ENCODE measurements around the gene CREBBP. TPM values are rescaled to one million over a fixed set of nuclear protein-coding genes. Genes with fewer than 3 reads are reported as not detected.

Gene CREBBP
- total and polyA plus RNA-seq, 2 donors (not counting 3 experiments of a cell fraction or from before 2014, with no cell fraction given), result 13.8 to 72.7 TPM

DNA sequence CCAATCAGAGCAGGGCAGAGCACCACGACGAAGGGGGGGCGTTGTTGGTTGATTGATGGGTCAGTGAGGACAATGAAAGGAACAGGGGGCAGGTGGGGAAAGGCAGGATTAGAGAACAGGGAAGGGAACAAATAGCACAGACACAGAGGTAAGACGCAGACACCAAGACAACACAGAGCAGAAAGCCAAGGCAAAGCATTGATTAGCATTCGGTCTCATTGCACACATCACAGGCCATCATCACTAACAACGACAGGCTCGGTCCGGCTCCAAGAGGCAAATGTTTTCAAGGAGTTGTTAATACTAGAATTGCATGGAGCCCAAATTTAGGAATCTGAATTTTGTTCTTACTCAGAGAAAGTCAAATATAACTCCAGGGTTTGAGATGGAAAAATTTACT, 128.6 kb downstream of the CREBBP start:
- FAIRE-seq (no peak), DNase-seq (ENCODE audit: low read depth, low spot score) (no peak)
- Histone ChIP-seq H3K36me3 (ENCODE audit: control insufficient read depth in 2 of 2, extremely low read depth in 1 of 2, insufficient read depth in 2 of 2, low read length in 2 of 2) (peaks cover 11 to 16% of the 10 kb centered on the region in 2 experiments), H3K9me1 (replicated peaks; ENCODE audit: control insufficient read depth, extremely low read depth, insufficient read depth, low read length) (no peaks in the 10 kb centered on the region), H3K4me1 (ENCODE audit: control insufficient read depth, extremely low read depth, insufficient read depth, low read length) (no peaks in the 10 kb centered on the region), H3K9ac (replicated peaks; ENCODE audit: extremely low read depth, insufficient read depth, low read length) (no peak overlapping the region), H3K9me3 (replicated peaks; ENCODE audit: control insufficient read depth, insufficient read depth, low read length) (no peaks in the 10 kb centered on the region), H3K4me3 (replicated peaks in 1 of 3; ENCODE audit: insufficient read depth in 1 of 3, low read depth in 1 of 3, low read length in 3 of 3) (no peak overlapping the region), H3K27me3 (ENCODE audit: control insufficient read depth in 2 of 2, insufficient read depth in 2 of 2, low read length in 2 of 2) (no peaks in the 10 kb centered on the region), H4K20me1 (replicated peaks; ENCODE audit: control insufficient read depth, extremely low read depth, insufficient read depth, low read length) (no peaks in the 10 kb centered on the region), H3K27ac (ENCODE audit: insufficient read depth, low read depth, low read length) (no peak overlapping the region), H3K4me2 (ENCODE audit: insufficient read depth, low read length) (no peak overlapping the region), H2AFZ (ENCODE audit: low read depth, low read length) (no peak overlapping the region), H3K79me2 (ENCODE audit: control insufficient read depth, insufficient read depth, low read length) (no peaks in the 10 kb centered on the region)
- TF ChIP-seq, protein P1, sequence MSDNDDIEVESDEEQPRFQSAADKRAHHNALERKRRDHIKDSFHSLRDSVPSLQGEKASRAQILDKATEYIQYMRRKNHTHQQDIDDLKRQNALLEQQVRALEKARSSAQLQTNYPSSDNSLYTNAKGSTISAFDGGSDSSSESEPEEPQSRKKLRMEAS (IDR thresholded peaks at IDR 0.05; ENCODE audit: insufficient read depth, insufficient read length), result no peak
- TF ChIP-seq JUN (IDR thresholded peaks at IDR 0.05; ENCODE audit: borderline replicate concordance, insufficient read depth, insufficient read length, low read depth) (no peak), MYC (IDR thresholded peaks at IDR 0.05; ENCODE audit: low read depth, low read length) (no peak), POLR2AphosphoS5 (IDR thresholded peaks at IDR 0.05; ENCODE audit: insufficient read depth, low read depth, low read length) (no peak), FOS (IDR thresholded peaks at IDR 0.05; ENCODE audit: borderline replicate concordance, insufficient read depth, low read length) (no peak), EZH2 (IDR thresholded peaks at IDR 0.05; ENCODE audit: borderline replicate concordance, low read depth, low read length, severe bottlenecking) (no peak), POLR2A (IDR thresholded peaks at IDR 0.05; ENCODE audit: low read depth, low read length) (no peak), GATA2 (IDR thresholded peaks at IDR 0.05; ENCODE audit: insufficient read depth, insufficient read length, low read depth, low read length) (no peak)
- TF ChIP-seq, protein P2, sequence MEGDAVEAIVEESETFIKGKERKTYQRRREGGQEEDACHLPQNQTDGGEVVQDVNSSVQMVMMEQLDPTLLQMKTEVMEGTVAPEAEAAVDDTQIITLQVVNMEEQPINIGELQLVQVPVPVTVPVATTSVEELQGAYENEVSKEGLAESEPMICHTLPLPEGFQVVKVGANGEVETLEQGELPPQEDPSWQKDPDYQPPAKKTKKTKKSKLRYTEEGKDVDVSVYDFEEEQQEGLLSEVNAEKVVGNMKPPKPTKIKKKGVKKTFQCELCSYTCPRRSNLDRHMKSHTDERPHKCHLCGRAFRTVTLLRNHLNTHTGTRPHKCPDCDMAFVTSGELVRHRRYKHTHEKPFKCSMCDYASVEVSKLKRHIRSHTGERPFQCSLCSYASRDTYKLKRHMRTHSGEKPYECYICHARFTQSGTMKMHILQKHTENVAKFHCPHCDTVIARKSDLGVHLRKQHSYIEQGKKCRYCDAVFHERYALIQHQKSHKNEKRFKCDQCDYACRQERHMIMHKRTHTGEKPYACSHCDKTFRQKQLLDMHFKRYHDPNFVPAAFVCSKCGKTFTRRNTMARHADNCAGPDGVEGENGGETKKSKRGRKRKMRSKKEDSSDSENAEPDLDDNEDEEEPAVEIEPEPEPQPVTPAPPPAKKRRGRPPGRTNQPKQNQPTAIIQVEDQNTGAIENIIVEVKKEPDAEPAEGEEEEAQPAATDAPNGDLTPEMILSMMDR (IDR thresholded peaks at IDR 0.05; ENCODE audit: extremely low read depth in 1 of 2, insufficient read depth in 1 of 2, low read depth in 1 of 2, low read length in 2 of 2), result no peak
- ChIA-PET CTCF (no interaction called here), POLR2A (no interaction called here)
- dilution Hi-C loops (cut with MboI; ENCODE audit: extremely low pct_ligation_motif_present, low sequenced_read_pairs) (no loop called here), intact Hi-C loops (cut with micrococcal nuclease) (no loop called here)
- no TSS peak for BruUV-seq (replicated peaks)

Measured in endothelial cell of umbilical vein (primary cell).